GM21619 (cell line): ENCODE results near the gene TM9SF3.

ENCODE experiments used
- ATAC-seq: cut with Tn5 transposase; IDR thresholded peaks from one replicate; pipeline ENCODE4 v1.9.1; 2021; ENCODE audit not compliant: unreplicated experiment

Gene TM9SF3

DNA sequence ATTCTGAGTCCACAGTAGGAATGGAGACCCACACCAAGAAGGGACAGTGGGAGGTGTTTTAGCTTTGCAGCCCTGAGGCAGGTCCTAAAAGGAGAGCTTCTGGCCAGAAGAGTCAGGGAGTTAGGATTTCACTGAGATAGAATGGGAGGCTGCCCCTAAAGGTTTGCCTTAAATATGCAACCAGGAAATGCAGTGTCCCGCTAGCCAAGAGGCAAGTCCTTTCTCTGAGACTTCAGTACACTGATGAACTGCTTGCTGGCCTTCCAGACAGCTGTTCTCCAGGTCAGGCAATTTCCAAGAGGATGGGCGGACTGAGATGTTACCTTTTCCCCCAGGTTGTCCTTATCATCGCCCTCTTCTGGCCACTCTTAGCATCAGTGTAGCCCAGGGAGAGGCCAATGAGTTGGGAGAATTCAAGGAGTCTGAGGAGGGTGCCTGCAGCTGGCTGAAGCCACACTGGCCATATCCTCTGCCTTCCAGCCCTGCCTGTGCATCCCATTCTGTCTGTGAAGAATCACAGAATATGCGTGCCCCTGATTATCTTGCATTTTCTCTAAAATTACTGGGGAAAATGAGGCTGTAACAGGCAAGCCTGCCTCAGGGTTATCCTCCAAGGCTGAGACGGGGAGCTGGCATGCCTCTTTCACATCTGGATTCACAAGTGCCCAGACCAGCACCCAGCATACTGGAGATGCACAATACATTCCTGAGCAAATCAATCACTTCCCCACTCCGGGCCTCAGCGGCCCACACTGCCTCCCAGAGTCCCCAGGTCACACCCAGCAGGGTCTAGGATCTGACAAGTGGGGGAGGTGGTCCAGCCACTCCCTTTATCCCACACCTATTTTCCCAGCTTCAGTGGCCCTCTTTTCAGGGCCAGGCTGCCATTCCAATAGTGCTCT, 75.5 kb downstream of the TM9SF3 start:
- no peak for ATAC-seq

DNA sequence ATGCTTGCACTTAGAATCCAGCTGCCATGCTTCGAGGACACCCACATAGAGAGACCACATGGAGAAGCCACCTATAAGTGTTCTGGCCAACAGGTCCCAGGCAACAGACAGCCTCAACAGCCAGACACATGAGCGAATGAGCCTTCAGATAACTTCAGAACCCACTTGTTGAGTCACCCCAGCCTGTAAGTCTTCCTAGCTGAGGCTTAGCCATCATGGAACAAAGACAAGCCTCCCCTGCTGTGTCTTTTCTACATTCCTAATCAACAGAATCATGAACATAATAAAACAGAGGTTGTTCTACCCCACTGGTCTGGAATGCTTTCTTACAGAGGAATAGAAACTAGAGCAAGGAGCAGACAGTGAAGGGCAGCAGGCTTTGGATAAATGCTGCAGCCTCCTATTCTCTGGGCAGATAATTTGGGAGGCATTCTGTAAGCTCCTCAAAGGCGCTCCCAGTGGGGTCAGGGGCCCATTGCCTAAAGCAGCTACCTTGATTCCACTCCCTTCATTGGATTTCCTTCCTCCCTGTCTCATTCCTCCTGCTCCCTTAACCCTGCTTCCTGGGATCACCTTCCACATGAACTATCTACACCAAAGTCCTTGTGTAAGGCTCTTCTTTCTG, 77.7 kb downstream of the TM9SF3 start:
- no peak for ATAC-seq

DNA sequence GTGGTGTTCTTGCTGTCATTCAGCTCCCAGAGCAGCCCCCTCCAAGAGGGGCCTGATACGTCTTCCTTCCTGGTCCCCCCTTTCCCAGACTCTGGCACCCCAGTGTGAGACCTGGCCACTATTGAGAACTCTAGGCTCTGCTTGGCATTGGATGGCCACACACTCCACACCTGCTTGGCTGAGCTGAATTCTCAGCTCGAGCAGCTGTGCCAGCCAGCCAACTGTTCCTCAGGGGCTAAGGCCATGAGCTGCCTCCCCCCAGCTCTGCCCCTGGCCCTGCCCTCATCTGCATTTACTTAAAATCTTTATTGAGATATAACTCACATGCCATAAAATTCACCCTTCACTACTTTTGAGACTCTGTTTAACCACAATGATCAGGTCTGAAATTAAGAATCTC, 79.8 kb downstream of the TM9SF3 start:
- no peak for ATAC-seq

DNA sequence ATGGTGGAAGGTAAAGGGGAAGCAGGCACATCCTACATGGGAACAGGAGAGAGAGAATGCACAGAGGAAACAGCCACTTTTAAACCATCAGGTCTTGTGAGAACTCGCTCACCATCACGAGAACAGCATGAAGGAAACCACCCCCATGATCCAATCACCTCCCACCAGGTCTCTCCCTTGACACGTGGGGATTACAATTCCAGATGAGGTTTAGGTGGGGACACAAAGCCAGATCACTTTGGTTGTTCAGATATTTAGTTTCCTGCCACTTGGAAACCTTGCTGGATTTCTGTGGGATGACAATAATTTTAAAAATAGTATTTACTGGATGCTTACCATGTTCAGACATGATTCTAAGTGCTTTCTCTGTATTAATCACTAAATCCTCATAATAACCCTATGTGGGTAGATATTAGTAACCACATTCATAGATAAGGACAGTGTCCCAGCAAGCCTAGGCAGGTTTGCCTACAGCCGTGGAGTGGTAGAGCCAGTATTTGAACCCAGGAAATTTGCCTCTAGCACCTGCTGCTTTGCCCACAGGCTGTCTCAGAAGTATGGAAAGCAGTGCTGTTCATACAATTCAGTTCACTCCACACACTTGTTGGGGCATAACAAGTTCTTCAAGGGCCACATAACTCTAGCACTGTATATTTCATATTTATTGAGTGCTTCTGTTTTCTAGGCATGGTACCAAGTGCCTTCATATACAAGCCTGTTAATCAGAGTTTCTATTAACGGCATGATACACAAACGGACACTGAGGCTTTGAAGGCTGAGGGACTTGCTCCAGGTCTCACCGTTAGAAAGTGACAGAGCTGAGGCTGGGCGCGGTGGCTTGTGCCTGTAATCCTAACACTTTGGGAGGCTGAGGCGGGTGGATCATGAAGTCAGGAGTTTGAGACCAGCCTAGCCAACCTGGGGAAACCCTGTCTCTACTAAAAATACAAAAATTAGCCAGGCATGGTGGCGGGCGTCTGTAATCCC, 81.4 kb downstream of the TM9SF3 start:
- no peak for ATAC-seq

DNA sequence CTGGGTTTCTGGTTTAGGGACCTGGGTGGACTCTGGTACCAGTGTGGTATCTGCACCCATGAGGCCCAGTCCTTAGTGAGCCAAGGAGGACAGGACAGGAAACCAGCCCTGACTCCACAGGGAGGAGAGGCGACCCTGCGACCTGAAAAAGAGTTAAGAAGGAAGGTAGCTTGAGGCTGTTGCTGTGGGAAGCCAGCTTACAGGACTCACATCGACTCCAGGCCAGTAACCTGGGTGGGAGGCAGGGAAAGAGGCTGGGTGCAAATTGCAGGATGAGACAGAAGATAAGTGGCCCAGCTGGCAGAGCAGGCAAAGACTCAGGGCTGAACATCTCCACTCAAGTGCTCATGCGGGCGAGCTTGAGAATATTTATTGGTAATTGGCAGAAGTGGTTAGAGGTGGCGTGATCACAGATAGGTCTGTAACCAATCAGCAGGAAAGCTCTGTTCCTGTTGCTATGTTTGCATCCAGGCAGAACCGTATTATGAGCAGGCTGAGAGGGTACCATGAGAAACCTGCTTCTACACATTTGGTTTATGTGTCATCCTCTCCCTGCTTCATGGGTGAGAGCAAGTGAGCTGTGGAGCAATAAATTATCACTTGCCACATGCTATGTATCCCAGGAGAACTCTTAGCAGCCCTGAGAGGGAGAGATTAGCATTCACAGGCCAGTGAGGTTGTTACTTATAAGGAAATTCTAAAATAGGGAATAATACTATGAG, 84.1 kb downstream of the TM9SF3 start:
- ATAC-seq, result no peak

DNA sequence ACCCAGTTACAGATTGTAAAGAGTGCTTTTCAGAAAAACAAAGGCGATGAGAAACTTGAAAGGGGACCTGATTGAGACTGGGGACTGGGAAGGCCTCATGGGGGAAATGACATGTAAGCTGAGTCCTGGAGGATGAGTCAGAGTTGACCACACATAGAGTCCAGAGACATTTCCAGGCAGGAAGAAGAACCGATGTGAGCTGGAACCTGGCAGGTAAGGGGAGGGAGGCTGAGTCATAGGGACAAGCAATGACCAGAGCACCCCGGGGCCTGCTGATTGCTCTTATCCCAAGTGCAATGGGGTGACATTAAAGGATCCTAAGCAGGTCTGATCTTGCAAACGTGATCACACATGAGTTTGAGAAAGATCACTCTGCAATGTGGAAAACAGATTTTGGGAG, 84.8 kb downstream of the TM9SF3 start:
- ATAC-seq, result no peak

DNA sequence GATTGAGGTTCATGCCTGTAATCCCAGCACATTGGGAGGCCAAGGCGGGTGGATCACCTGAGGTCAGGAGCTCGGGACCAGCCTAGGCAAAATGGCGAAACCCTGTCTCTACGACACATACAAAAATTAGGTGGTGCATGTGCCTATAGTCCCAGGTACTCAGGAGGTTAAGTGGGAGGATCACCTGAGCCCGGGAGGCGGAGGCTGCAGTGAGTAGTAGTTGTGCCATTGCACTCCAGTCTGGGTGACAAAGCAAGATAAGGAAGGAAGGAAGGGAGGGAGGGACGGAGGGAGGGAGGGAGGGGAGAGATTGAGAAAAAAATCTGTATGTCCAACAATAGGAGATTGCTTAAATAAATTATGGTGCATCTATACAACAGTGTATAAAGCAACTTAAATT, 86.3 kb downstream of the TM9SF3 start:
- ATAC-seq, result no peak

DNA sequence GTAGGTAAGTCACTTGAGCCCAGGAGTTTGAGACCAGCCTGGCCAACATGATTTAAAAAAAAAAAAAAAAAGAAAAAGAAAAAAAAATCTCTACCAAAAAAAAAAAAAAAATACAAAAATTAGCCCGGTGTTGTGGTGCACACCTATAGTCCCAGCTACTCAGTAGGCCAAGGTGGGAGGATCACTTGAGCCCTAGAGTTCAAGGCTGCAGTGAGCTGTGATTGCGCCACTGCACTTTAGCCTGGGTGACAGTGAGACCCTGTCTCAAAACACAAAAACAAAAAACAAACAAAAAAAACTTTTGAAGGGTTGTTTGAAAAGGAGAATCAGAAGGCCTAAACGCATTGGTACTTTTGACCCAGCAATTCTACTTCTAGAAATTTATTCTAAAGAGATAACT, 86.8 kb downstream of the TM9SF3 start:
- no peak for ATAC-seq

DNA sequence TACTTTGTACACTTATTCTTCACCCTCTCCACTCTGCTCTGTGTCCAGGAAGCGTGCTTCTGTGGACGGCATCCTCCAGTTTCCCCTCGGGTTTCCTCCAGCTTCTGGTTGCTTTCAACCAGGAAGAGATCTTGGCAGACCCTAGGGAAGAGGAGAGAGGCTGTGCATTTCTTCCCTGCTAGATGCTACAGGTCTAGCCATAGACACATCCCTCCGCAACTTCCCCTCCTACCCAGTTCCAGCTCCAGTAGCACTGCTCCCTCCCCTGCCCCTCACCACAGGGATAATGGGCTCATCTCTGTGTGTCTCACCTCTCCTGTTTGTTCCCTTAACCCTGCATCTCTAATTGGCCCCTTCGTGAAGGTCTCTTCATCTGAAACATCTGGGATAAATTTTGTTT, 89.4 kb downstream of the TM9SF3 start:
- ATAC-seq, result no peak

DNA sequence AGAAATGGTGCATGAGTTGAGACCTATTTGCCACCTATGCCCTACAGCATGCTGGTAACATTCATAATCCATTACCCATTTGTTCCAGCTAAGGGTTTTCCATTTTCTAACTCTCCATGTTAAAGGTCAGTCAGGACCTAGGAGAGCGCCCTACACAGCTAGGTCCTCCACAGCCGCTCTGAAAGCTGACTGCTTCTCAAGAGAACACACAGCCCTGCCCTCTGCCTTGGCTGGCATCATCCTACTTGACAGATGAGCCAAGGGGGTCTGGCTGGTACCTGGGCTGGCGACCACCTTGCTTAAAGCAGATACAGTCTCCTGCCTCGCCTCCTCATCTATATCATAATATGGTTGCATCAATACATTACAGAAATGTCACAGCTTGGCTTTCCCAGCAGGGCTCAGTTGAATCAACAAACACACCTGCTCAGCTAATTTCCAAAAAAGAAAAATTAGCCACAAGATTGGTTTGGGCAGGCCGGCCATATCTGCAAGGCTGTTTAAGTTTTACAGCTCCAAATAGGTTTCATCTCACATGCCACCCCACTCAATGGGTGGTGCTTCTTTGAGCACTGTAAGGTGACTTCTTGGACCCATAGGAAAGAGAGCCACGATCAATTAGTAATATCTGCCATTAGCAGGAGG, 90.4 kb downstream of the TM9SF3 start:
- no peak for ATAC-seq

DNA sequence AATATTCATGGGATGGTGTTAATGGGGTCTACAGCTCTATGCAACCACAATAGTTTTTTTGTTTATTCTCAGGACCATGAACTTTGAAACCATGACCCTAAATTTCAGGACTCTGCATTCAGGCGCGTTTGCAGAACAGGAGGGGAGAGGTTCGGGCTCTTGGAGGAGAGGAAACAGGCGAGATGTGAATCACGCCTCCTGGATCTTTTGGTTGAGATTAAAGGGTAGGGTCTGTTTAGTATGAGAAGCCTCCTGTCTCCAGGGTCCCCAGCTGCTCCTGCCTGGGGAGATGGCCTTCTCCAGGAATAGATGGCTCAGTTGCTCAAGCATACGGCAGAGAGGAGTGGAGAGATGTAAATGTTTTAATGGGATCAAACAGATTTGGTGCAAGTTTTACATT, 91.3 kb downstream of the TM9SF3 start:
- no peak for ATAC-seq

DNA sequence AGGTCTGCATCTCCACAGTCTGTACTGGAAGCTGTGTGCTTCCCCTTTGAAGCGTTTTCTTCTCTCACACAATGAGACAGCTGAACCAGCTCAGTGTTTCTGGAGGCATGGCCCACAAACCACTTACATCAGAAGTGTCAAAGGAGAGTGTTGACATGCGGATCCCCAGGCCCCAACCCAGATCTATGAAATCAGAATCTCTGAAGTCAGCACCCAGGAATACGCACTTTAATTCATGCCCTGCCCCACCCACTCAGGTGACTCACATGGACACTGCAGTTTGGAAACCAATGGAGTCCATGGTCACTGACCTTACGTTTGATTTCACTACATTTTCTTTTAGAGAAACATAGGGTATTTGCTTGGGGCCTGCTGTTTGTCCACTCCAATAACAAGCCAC, 92.1 kb downstream of the TM9SF3 start:
- ATAC-seq, result no peak

DNA sequence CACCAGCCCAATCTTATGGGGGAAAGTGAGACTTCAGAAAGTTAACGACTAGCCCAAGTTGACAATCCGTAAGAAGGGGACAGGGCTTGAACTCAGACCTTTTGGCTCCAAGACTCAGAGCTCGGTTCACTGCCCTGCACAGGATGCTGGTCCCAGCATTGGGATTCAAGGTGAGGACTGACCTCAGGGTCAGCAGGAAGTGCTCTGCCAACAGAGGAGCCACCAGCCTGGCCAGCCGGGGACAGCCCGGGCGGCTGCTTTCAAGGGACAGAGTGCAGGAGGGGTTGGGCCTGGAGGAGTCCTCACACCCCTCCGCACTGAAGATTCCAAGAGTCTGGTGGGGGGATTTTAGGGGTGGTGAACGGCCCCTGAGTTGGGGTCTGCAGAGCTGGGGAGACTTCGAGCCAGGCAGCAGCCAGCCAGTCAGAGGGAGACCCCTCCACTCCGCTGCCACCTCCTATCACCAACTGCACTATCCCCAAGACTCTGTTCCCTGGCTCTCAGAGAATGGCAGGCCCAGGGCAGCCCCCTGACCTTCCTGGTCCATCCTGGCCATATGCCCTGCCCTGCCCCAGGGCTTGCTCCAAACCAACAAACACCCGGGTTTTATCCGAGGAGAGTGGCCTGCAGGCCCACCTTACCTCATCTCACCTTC, 92.8 kb downstream of the TM9SF3 start:
- no peak for ATAC-seq

DNA sequence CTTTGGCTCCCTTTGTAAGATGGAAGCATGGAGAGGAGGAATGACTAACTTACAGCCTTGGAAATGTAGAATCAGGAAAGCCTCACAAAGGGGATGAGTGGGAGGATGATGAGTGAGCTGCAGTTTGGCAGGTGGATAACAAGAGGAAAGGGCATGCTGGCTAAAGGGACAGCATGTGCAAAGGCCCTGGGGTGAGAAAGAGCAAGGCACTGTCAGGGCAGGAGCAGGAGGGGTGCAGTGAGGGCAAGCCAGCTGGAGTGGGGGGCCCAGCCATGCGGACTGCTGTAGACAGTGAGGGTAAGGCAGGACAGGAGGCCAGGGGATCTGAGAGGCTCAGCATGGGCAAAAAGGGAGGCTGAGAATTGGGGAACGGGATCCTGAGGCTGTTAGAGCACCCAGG, 93.6 kb downstream of the TM9SF3 start:
- ATAC-seq, result no peak

DNA sequence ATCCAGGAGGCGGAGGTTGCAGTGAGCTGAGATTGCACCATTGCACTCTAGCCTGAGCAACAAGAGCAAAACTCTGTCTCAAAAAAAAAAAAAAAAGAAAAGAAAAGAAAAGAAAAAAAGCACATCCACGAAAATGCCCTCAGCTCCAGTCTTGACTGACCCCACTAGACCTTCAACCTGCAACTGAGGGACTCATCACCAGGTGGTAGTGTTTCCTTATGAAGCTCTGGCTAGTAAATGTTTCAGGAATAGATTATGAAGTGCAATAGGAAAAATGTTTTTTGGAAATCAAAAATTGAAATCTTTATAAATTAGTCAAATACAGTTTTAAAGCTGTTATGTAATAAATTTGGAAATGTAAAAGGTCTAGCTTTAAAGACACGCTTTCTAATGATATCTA, 95.5 kb downstream of the TM9SF3 start:
- no peak for ATAC-seq

DNA sequence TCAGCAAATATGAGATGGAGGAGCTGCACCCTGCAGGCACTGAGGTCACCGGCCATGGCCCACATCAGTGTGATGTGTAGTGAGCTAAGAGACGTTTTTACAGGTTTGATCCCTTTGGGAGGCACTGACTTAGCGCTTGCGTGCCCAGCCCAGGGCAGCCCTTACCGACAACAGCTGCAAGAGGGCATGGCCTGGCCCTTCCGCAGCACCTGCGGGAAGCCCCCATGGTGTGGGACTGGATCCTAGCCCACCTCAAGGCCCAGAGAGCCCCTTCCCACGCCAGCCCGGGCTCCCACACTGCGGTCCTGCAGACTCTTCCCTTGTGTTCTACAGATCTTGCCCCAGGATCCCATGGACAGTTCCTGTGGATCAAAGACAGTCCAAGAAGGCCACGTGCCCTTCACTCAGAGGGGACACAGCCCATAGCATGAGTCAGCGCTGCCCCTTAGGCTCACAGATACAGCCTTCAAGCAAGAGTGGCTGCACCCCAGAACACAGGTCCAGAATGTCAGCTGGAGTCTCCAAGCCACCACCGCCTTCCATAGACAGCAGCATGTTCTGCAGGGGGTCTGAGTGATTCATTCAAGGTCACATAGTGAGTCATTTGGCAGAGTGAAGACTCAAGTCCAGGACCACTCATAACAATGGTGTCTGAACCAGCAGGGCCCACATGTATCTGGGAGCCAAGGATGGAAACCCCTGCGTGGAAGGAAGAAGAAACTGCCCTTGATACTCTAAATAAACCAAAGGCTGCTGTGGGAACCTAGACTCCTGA, 98.5 kb downstream of the TM9SF3 start:
- ATAC-seq, result no peak

DNA sequence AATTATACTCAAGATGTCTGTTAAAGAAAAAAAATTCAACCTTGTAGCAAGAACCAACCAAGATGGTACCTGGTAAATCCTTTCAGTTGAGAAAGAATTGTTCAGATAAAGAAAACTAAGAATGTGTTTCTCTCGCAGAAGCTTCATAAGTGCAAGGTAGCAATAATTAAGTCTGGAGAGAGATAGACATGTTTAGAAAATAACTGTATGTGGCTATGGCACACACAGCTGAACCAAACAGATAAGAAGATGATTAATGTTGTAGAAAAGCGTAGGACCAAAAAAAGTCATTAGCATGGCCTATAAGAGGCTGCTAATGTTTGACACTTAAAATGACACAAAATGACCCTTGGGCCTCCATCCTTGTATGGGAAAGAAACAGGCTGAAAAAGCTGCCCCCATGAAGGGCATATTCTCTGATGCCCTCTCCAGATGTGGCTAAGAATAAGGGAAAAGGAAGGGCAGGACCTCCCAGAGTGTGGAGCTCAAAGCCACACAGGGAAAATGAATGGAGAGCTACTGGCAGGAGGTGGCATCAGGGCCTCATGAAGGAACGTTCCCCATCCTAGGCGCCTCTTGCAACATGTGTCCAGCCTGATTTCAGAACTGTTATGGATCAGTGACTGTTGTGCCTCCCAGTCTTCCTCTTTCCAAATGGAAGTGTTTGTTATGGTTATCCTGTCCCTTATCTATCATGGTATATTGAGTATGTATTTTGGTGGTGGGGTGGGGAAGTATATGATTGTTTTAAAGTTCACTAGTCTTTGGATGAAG, 103.8 kb downstream of the TM9SF3 start:
- ATAC-seq, result no peak

DNA sequence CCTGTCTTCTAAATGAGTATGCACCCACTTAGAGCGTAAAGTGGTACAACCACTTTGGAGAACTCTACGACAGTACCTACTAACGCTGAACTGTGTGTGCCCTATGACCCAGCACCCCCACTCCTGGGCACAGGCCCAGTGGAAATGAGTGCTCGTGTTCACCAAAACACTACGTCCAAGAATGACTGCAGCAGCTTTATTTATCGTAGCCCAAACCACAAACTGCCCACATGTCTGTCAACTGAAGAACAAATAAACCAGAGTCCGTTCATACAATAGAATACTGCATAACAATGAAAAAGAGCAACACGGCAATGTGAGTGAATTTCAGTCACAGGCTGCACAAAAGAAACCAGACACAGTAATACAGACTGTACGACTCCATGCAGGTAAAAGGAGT, 108.5 kb downstream of the TM9SF3 start:
- ATAC-seq, result no peak
